Measurements from ENCODE around the gene CLIP3. TPM values are rescaled to one million over a fixed set of nuclear protein-coding genes. Genes with fewer than 3 reads are reported as not detected.

Gene CLIP3, protein sequence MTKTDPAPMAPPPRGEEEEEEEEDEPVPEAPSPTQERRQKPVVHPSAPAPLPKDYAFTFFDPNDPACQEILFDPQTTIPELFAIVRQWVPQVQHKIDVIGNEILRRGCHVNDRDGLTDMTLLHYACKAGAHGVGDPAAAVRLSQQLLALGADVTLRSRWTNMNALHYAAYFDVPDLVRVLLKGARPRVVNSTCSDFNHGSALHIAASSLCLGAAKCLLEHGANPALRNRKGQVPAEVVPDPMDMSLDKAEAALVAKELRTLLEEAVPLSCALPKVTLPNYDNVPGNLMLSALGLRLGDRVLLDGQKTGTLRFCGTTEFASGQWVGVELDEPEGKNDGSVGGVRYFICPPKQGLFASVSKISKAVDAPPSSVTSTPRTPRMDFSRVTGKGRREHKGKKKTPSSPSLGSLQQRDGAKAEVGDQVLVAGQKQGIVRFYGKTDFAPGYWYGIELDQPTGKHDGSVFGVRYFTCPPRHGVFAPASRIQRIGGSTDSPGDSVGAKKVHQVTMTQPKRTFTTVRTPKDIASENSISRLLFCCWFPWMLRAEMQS
- 1 to 10 TPM in 2 of 6 experiments, under 1 TPM in 4; 0.55 to 1.6 (median 0.94) TPM for total RNA-seq
- long read RNA-seq, result 0 reads

GRCh38 chr19:36032251-36033104 lies at the start of gene CLIP3:
Gene CLIP3 (minus strand): TSS chr19:36032873. CDS start chr19:36032357, 516 bp downstream.
- Histone ChIP-seq H3K36me3 (no peaks in the 10 kb centered on the region), H3K27ac (no peak within 1 kb of the TSS), H3K9me3 (no peaks in the 10 kb centered on the region), H3K4me3 (peak within 1 kb of the TSS; percentile 6 to 21 (median 21)), H3K27me3 (no peaks in the 10 kb centered on the region), H3K4me1 (peaks cover 0 to 8% (median 0%) of the 10 kb centered on the region in 4 donors)
- TF ChIP-seq POLR2A (IDR thresholded peaks at IDR 0.05) (no peak), CTCF (IDR thresholded peaks at IDR 0.05) (peak in 1 of 4 donors; percentile 13)
- ATAC-seq (peak in 3 of 4 donors; percentile 20 to 29 (median 21)), DNase-seq (peak in 2 of 3 donors; percentile 48 to 60)
- intact Hi-C loops (cut with DNase I), result no loop called here
- WGBS (ENCODE audit: insufficient coverage, low coverage, low lambda C conversion rate, missing lambda C conversion rate), result 1% methylated on average over 15 of the region's 51 CpGs

DNA sequence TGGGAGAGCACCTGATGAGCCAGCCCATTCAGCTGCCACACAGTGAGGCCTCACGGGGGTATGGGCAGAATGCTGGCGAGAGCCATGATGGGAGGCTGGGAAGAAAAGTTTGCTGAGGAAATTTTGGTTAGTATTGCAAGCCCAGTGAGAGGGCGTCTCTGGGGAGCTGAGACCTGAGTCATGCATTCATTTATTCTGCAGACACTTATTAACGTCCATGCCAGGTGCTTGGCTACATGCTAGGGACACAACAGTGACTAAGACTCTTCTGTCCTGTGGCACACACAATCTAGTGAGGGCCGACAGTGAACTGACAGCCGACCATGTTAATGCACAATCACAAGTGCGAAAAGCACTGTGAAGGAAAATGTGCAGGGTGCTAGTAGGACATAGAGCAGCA lies 49.2 kb upstream of the CLIP3 start:
- 91% methylated on average over 7 of the region's 7 CpGs for WGBS (ENCODE audit: insufficient coverage, low coverage, low lambda C conversion rate, missing lambda C conversion rate)
- Histone ChIP-seq H3K27ac (no peak overlapping the region), H3K4me3 (no peak overlapping the region), H3K27me3 (no peaks in the 10 kb centered on the region), H3K36me3 (no peaks in the 10 kb centered on the region), H3K9me3 (no peaks in the 10 kb centered on the region), H3K4me1 (peaks cover 0 to 5% (median 0%) of the 10 kb centered on the region in 4 donors)
- ATAC-seq (no peak), DNase-seq (no peak)
- intact Hi-C loops (cut with DNase I), result no loop called here
- TF ChIP-seq CTCF (IDR thresholded peaks at IDR 0.05) (no peak), POLR2A (IDR thresholded peaks at IDR 0.05) (no peak)

DNA sequence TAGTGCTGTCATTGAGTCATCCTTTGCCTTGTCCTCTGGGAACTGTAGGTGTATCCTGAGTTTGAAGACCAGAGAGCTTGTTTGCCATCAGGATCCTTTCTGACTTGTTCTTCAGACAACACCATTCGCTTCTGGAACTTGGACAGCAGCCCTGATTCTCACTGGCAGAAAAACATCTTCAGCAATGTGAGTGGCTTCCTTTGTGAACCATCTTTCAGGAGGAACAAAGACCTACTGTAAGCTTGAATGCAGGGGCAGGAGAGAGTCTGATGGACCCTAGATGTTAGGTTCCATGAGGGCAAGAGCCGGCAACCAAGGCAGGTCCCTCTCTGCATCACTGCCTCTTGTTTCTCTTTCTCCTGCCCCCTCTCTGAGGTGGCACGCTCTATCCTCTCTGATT lies 48.7 kb upstream of the CLIP3 start:
- 100% methylated on average over 1 of the region's 3 CpGs for WGBS (ENCODE audit: insufficient coverage, low coverage, low lambda C conversion rate, missing lambda C conversion rate)
- TF ChIP-seq POLR2A (IDR thresholded peaks at IDR 0.05) (no peak), CTCF (IDR thresholded peaks at IDR 0.05) (no peak)
- intact Hi-C loops (cut with DNase I), result no loop called here
- Histone ChIP-seq H3K36me3 (no peaks in the 10 kb centered on the region), H3K9me3 (no peaks in the 10 kb centered on the region), H3K4me1 (peaks cover 0 to 5% (median 0%) of the 10 kb centered on the region in 4 donors), H3K27me3 (no peaks in the 10 kb centered on the region), H3K4me3 (no peak overlapping the region), H3K27ac (no peak overlapping the region)
- ATAC-seq (no peak), DNase-seq (no peak)

DNA sequence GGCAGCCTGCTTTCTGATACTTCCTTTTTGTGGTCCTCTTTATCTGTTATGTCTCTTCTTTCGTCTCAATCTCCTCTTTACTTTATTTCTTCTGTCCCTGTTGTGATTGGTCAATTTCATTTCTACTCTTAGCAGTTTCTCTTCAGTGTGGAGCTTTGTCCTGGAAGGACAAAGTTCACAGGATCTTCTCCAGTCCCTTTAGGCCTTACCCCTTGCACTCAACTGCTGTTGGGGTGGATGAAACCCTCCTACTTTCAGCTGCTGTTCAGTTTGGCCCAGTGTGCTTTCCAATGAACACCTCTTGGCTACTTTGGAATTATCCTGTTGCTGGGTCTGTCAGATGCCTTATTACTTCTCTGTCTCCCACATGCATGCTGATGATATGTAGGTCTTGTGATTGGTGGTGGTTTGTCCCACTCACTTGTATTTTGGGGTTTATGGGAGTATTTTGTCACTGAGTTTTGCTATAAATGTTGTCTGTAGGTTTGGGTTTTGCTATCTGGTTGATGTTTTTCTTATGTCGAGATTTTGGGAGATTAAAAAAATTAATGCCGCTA lies 46.8 kb upstream of the CLIP3 start:
- no peaks in the 10 kb centered on the region for H3K36me3 ChIP-seq
- DNase-seq (no peak), ATAC-seq (no peak)
- no peaks in the 10 kb centered on the region for H3K27me3 ChIP-seq
- H3K4me3 ChIP-seq, result no peak overlapping the region
- H3K4me1 ChIP-seq, result peaks cover 0 to 5% (median 0%) of the 10 kb centered on the region in 4 donors
- WGBS (ENCODE audit: insufficient coverage, low coverage, low lambda C conversion rate, missing lambda C conversion rate), result 90% methylated on average over 3 of the region's 3 CpGs
- intact Hi-C loops (cut with DNase I), result no loop called here
- no peak for TF ChIP-seq CTCF (IDR thresholded peaks at IDR 0.05)
- TF ChIP-seq POLR2A (IDR thresholded peaks at IDR 0.05), result no peak
- no peaks in the 10 kb centered on the region for H3K9me3 ChIP-seq
- H3K27ac ChIP-seq, result no peak overlapping the region

Measured in right lobe of liver (tissue), 6 donors.